CD4-positive, alpha-beta T cell (primary cell): Measurements from ENCODE around the gene MAPK7. TPM values are rescaled to one million over a fixed set of nuclear protein-coding genes. Genes with fewer than 3 reads are reported as not detected.

Experiments
- ATAC-seq: fragments of 200-7000 bp; cut with Tn5 transposase; one replicate; pipeline ENCODE4 v1.10.0; 2022; ENCODE audit warnings: mild to moderate bottlenecking; ENCODE audit not compliant: poor library complexity
- CTCF ChIA-PET: fragments of 350-600 bp; sonication (Branson Sonifier 250); formaldehyde crosslinking; loops from one replicate; lab custom pipeline; 2021; ENCODE audit warnings: antibody characterized with exemption, inconsistent platforms; lab: Charles Lee
- POLR2A ChIA-PET: fragments of 350-600 bp; sonication (Branson Sonifier 250); formaldehyde crosslinking; loops from one replicate; lab custom pipeline; 2021; ENCODE audit warnings: antibody characterized with exemption, inconsistent platforms; lab: Charles Lee
- DNase-seq, 14 experiments: peaks; one replicate each; pipeline ENCODE4 v3.0.0-alpha.2; 2013 to 2020; ENCODE audit warnings: mixed read lengths in 2 of 14
- H3K27ac ChIP-seq, 2 donors: one replicate each; pipeline versions ENCODE4 v1.5.1 to v1.7.0; 2013; ENCODE audit warnings: low read length in 2 of 2, low read depth in 1 of 2, mild to moderate bottlenecking in 1 of 2
- H3K27me3 ChIP-seq, 2 experiments: 1 replicate in 1 of 2; 2 replicates in 1 of 2; pipeline versions ENCODE4 v1.6.1 to v1.7.0; 2013; ENCODE audit warnings: low read length in 2 of 2, control low read depth in 1 of 2, mild to moderate bottlenecking in 1 of 2, moderate library complexity in 1 of 2; ENCODE audit not compliant: insufficient read depth in 2 of 2, control insufficient read depth in 1 of 2
- H3K36me3 ChIP-seq: one replicate; pipeline ENCODE4 v1.6.1; 2013; ENCODE audit warnings: low read length, control low read depth; ENCODE audit not compliant: insufficient read depth
- H3K4me1 ChIP-seq: one replicate; pipeline ENCODE4 v1.6.1; 2013; ENCODE audit warnings: low read length, control low read depth; ENCODE audit not compliant: insufficient read depth
- H3K4me3 ChIP-seq: one replicate; pipeline ENCODE4 v1.5.1; 2013; ENCODE audit warnings: mild to moderate bottlenecking, low read length, moderate library complexity
- H3K9me3 ChIP-seq, 2 experiments: 1 replicate in 1 of 2; 2 replicates in 1 of 2; pipeline versions ENCODE4 v1.6.1 to v1.7.0; 2013; ENCODE audit warnings: low read length in 2 of 2, mild to moderate bottlenecking in 2 of 2, control low read depth in 1 of 2, moderate library complexity in 1 of 2; ENCODE audit not compliant: control insufficient read depth in 1 of 2, insufficient read depth in 1 of 2
- H3K27ac Mint-ChIP-seq: one replicate; pipeline ENCODE4 v1.8.0; 2020; ENCODE audit warnings: mixed read lengths
- H3K27me3 Mint-ChIP-seq: one replicate; pipeline ENCODE4 v1.8.0; 2021; ENCODE audit warnings: mixed read lengths
- H3K36me3 Mint-ChIP-seq: one replicate; pipeline ENCODE4 v1.8.0; 2021; ENCODE audit warnings: low read depth, mixed read lengths
- H3K4me1 Mint-ChIP-seq: one replicate; pipeline ENCODE4 v1.8.0; 2021; ENCODE audit warnings: low read depth, mixed read lengths
- H3K4me3 Mint-ChIP-seq: one replicate; pipeline ENCODE4 v1.8.0; 2020; ENCODE audit warnings: mild to moderate bottlenecking, mixed read lengths
- H3K9me3 Mint-ChIP-seq: one replicate; pipeline ENCODE4 v1.8.0; 2020; ENCODE audit warnings: mixed read lengths
- intact Hi-C, 2 experiments: fragments of 100-400 bp; cut with DNase I in 1 of 2; cut with micrococcal nuclease in 1 of 2; formaldehyde crosslinking; loops; one replicate each; pipeline versions ENCODE4 v1.15.1 to v1.9.0; 2023 to 2025; cut with DNase I, micrococcal nuclease
- total RNA-seq, 174 experiments: library from RNA in 2 of 174; stranded (reverse) in 2 of 174; gene quantifications; one replicate each; pipeline ENCODE4 v1.2.3 and lab custom pipeline; 2021 to 2026
- TF ChIP-seq, protein P1 (sequence below): fragments of 200-600 bp; IDR thresholded peaks from one replicate; pipeline ENCODE4 v1.8.0; 2022; ENCODE audit warnings: antibody characterized with exemption, mild to moderate bottlenecking

Gene MAPK7
- total RNA-seq, 2 experiments from 2014 or later: 15.2 to 17.3 TPM

DNA sequence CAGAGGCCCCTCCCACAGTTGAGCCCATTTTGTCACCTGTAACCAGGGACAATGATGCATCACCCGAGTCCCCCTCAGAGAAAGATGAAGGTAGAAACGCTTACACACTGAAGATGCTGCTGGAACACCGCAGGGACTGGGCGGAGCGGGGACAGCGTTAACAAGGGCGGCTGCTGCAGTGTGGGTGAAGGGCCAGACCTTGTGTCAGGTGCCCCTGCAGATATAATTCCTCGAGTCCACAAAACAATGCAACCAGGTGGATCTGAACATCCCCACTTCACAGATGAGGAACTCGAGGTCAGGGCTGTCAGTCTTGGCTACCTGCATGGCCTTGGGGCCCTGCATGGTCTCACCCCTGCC is 6.3 kb upstream of the MAPK7 start:
- Mint-ChIP-seq H3K27ac (no peak overlapping the region), H3K4me1 (peaks cover 39% of the 10 kb centered on the region), H3K27me3 (no peaks in the 10 kb centered on the region), H3K4me3 (peak overlapping the region; percentile 15), H3K36me3 (no peaks in the 10 kb centered on the region), H3K9me3 (no peaks in the 10 kb centered on the region)
- ChIA-PET CTCF (interaction anchor here (1.9 kb wide), 1 partner anchor 9 kb away, joined by 5 read pairs; the partner anchor contains the start of gene B9D1), POLR2A (no interaction called here)
- no peak for ATAC-seq
- Histone ChIP-seq H3K4me1 (peaks cover 61% of the 10 kb centered on the region), H3K27ac (no peak overlapping the region), H3K4me3 (no peak overlapping the region), H3K36me3 (no peaks in the 10 kb centered on the region), H3K27me3 (no peaks in the 10 kb centered on the region), H3K9me3 (no peaks in the 10 kb centered on the region)
- TF ChIP-seq, protein P1, sequence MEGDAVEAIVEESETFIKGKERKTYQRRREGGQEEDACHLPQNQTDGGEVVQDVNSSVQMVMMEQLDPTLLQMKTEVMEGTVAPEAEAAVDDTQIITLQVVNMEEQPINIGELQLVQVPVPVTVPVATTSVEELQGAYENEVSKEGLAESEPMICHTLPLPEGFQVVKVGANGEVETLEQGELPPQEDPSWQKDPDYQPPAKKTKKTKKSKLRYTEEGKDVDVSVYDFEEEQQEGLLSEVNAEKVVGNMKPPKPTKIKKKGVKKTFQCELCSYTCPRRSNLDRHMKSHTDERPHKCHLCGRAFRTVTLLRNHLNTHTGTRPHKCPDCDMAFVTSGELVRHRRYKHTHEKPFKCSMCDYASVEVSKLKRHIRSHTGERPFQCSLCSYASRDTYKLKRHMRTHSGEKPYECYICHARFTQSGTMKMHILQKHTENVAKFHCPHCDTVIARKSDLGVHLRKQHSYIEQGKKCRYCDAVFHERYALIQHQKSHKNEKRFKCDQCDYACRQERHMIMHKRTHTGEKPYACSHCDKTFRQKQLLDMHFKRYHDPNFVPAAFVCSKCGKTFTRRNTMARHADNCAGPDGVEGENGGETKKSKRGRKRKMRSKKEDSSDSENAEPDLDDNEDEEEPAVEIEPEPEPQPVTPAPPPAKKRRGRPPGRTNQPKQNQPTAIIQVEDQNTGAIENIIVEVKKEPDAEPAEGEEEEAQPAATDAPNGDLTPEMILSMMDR: no peak
- intact Hi-C loops: no loop called here
- DNase-seq: no peak

DNA sequence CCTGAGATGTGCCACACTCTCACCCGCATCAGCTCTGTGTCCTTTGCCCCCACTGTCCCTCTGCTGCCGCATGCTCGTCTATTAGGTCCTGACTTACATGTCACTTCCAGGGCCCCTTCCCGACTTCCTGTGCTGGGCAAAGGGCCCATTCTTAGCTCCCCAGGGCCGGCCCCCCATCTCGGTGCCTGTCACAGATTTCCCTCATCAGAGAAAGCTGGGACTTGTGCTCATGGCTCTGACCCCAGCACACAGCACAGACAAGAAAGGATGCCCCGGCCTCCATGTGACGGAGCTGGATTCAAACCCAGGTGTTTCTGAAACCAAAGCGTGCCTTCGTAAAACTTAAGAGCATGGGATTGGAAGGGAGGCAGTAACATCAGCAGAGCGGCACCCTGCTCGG is 5.9 kb upstream of the MAPK7 start:
- CTCF ChIA-PET: interaction anchor here (1.9 kb wide), 1 partner anchor 9 kb away, joined by 5 read pairs; the partner anchor contains the start of gene B9D1
- Mint-ChIP-seq H3K9me3 (no peaks in the 10 kb centered on the region), H3K4me1 (peaks cover 43% of the 10 kb centered on the region), H3K4me3 (peak overlapping the region; percentile 15), H3K27me3 (no peaks in the 10 kb centered on the region), H3K27ac (no peak overlapping the region), H3K36me3 (peaks cover 2% of the 10 kb centered on the region)
- POLR2A ChIA-PET: no interaction called here
- H3K9me3 ChIP-seq: no peaks in the 10 kb centered on the region
- no peak overlapping the region for H3K4me3 ChIP-seq
- no peak overlapping the region for H3K27ac ChIP-seq
- no peaks in the 10 kb centered on the region for H3K27me3 ChIP-seq
- ATAC-seq: no peak
- peaks cover 66% of the 10 kb centered on the region for H3K4me1 ChIP-seq
- intact Hi-C loops: no loop called here
- no peaks in the 10 kb centered on the region for H3K36me3 ChIP-seq
- TF ChIP-seq, protein P1: no peak
- DNase-seq: peak in 1 of 14 experiments; percentile 9

DNA sequence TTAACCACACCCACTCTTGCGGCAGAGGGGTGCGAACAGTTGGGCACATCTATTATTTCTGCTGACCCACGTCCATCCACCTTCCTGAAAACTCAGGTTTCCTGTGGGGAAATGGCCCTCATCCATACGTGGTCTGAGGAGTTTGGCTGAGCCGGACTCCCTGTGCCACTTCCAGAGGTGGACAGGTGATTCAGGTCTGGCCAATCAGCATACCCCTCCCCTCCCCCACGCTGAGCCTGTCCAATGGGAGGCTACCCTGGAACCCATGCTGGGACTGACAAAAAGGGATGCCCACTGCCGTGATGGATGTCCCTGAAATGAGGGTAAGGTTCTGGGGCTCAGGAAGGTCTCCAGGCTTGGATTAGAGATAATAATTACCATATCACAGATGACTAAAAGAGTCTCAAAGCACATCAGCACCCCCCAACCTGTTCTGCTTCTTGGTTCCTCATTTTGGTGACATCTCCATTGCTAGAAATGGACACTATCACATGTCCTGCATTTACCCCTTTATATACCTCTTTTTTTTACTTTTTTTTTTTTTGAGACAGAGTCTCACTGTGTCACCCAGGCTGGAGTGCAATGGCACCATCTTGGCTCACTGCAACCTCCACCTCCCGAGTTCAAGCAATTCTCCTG is 5.3 kb upstream of the MAPK7 start:
- Histone ChIP-seq H3K4me1 (peaks cover 64% of the 10 kb centered on the region), H3K27ac (no peak overlapping the region), H3K36me3 (no peaks in the 10 kb centered on the region), H3K9me3 (no peaks in the 10 kb centered on the region), H3K4me3 (no peak overlapping the region), H3K27me3 (no peaks in the 10 kb centered on the region)
- peaks cover 46% of the 10 kb centered on the region for H3K4me1 Mint-ChIP-seq
- no peak overlapping the region for H3K27ac Mint-ChIP-seq
- peak in 1 of 14 experiments; percentile 18 for DNase-seq
- H3K27me3 Mint-ChIP-seq: no peaks in the 10 kb centered on the region
- TF ChIP-seq, protein P1: no peak
- no peak for ATAC-seq
- no peaks in the 10 kb centered on the region for H3K9me3 Mint-ChIP-seq
- ChIA-PET CTCF (interaction anchor here (1.9 to 3.7 kb wide), 2 partner anchors 10 kb away, joined by 5 to 22 read pairs; partner anchors contain the start of gene B9D1), POLR2A (no interaction called here)
- H3K36me3 Mint-ChIP-seq: peaks cover 7% of the 10 kb centered on the region
- intact Hi-C loops: no loop called here
- H3K4me3 Mint-ChIP-seq: no peak overlapping the region
